ENCODE data around the gene VAC14. TPM values are rescaled to one million over a fixed set of nuclear protein-coding genes. Genes with fewer than 3 reads are reported as not detected.

The VAC14 gene
- total and polyA plus RNA-seq, 5 donors from 2014 or later = 27.0 to 38.8 (median 30.1) TPM

GRCh38 chr16:70767377-70768202, 33.4 kb downstream of the VAC14 start:
- H3K4me1 Mint-ChIP-seq = no peaks in the 10 kb centered on the region
- ATAC-seq (ENCODE audit: low read depth in 2 of 2) (no peak), DNase-seq (no peak)
- no peaks in the 10 kb centered on the region for H3K27me3 Mint-ChIP-seq
- H3K27ac Mint-ChIP-seq = peak overlapping the region in 1 of 3 donors; percentile 46
- Histone ChIP-seq H3K27ac (ENCODE audit: insufficient read depth, low read length, poor library complexity, severe bottlenecking) (no peak overlapping the region), H3K4me3 (ENCODE audit: low read depth, low read length) (no peak overlapping the region), H3K27me3 (ENCODE audit: control insufficient read depth, insufficient read depth, low read length) (no peaks in the 10 kb centered on the region), H3K36me3 (ENCODE audit: control insufficient read depth, insufficient read depth, low read length) (peaks cover 46% of the 10 kb centered on the region), H3K4me1 (ENCODE audit: control insufficient read depth, insufficient read depth, low read length, poor library complexity, severe bottlenecking) (no peaks in the 10 kb centered on the region), H3K9me3 (ENCODE audit: control insufficient read depth in 2 of 2, low read length in 2 of 2) (no peaks in the 10 kb centered on the region)
- peaks cover 40% of the 10 kb centered on the region for H3K36me3 Mint-ChIP-seq
- H3K4me3 Mint-ChIP-seq = no peak overlapping the region
- H3K9me3 Mint-ChIP-seq = no peaks in the 10 kb centered on the region

GRCh38 chr16:70766658-70767057, 34.3 kb downstream of the VAC14 start:
- no peaks in the 10 kb centered on the region for H3K27me3 Mint-ChIP-seq
- H3K36me3 Mint-ChIP-seq = peaks cover 37% of the 10 kb centered on the region
- no peak overlapping the region for H3K4me3 Mint-ChIP-seq
- Histone ChIP-seq H3K9me3 (ENCODE audit: control insufficient read depth in 2 of 2, low read length in 2 of 2) (no peaks in the 10 kb centered on the region), H3K27me3 (ENCODE audit: control insufficient read depth, insufficient read depth, low read length) (no peaks in the 10 kb centered on the region), H3K4me3 (ENCODE audit: low read depth, low read length) (no peak overlapping the region), H3K27ac (ENCODE audit: insufficient read depth, low read length, poor library complexity, severe bottlenecking) (no peak overlapping the region), H3K36me3 (ENCODE audit: control insufficient read depth, insufficient read depth, low read length) (peaks cover 42% of the 10 kb centered on the region), H3K4me1 (ENCODE audit: control insufficient read depth, insufficient read depth, low read length, poor library complexity, severe bottlenecking) (no peaks in the 10 kb centered on the region)
- DNase-seq (no peak), ATAC-seq (ENCODE audit: low read depth in 2 of 2) (no peak)
- H3K9me3 Mint-ChIP-seq = no peaks in the 10 kb centered on the region
- H3K27ac Mint-ChIP-seq = no peak overlapping the region
- no peaks in the 10 kb centered on the region for H3K4me1 Mint-ChIP-seq

- Histone ChIP-seq H3K36me3 (ENCODE audit: control insufficient read depth, insufficient read depth, low read length) (peaks cover 45% of the 10 kb centered on the region), H3K4me1 (ENCODE audit: control insufficient read depth, insufficient read depth, low read length, poor library complexity, severe bottlenecking) (no peaks in the 10 kb centered on the region), H3K27ac (ENCODE audit: insufficient read depth, low read length, poor library complexity, severe bottlenecking) (no peak overlapping the region), H3K4me3 (ENCODE audit: low read depth, low read length) (no peak overlapping the region), H3K27me3 (ENCODE audit: control insufficient read depth, insufficient read depth, low read length) (no peaks in the 10 kb centered on the region), H3K9me3 (ENCODE audit: control insufficient read depth in 2 of 2, low read length in 2 of 2) (no peaks in the 10 kb centered on the region)
- H3K27me3 Mint-ChIP-seq = no peaks in the 10 kb centered on the region
- H3K27ac Mint-ChIP-seq = no peak overlapping the region
- ATAC-seq (ENCODE audit: low read depth in 2 of 2) (no peak), DNase-seq (no peak)
- no peaks in the 10 kb centered on the region for H3K4me1 Mint-ChIP-seq
- H3K4me3 Mint-ChIP-seq = no peak overlapping the region
- peaks cover 40% of the 10 kb centered on the region for H3K36me3 Mint-ChIP-seq
- H3K9me3 Mint-ChIP-seq = no peaks in the 10 kb centered on the region
These were observed 34.8 kb downstream of the VAC14 start for GRCh38 chr16:70766176-70766575.

GRCh38 chr16:70765491-70765890, 35.5 kb downstream of the VAC14 start:
- DNase-seq = no peak
- no peak for ATAC-seq (ENCODE audit: low read depth in 2 of 2)
- Histone ChIP-seq H3K4me3 (ENCODE audit: low read depth, low read length) (no peak overlapping the region), H3K9me3 (ENCODE audit: control insufficient read depth in 2 of 2, low read length in 2 of 2) (no peaks in the 10 kb centered on the region), H3K27ac (ENCODE audit: insufficient read depth, low read length, poor library complexity, severe bottlenecking) (no peak overlapping the region), H3K4me1 (ENCODE audit: control insufficient read depth, insufficient read depth, low read length, poor library complexity, severe bottlenecking) (no peaks in the 10 kb centered on the region), H3K27me3 (ENCODE audit: control insufficient read depth, insufficient read depth, low read length) (no peaks in the 10 kb centered on the region), H3K36me3 (ENCODE audit: control insufficient read depth, insufficient read depth, low read length) (peaks cover 44% of the 10 kb centered on the region)
- no peaks in the 10 kb centered on the region for H3K9me3 Mint-ChIP-seq
- no peaks in the 10 kb centered on the region for H3K27me3 Mint-ChIP-seq
- peaks cover 39% of the 10 kb centered on the region for H3K36me3 Mint-ChIP-seq
- no peak overlapping the region for H3K27ac Mint-ChIP-seq
- no peaks in the 10 kb centered on the region for H3K4me1 Mint-ChIP-seq
- no peak overlapping the region for H3K4me3 Mint-ChIP-seq

GRCh38 chr16:70764632-70765031, 36.3 kb downstream of the VAC14 start:
- H3K9me3 Mint-ChIP-seq = no peaks in the 10 kb centered on the region
- Histone ChIP-seq H3K27me3 (ENCODE audit: control insufficient read depth, insufficient read depth, low read length) (no peaks in the 10 kb centered on the region), H3K27ac (ENCODE audit: insufficient read depth, low read length, poor library complexity, severe bottlenecking) (no peak overlapping the region), H3K36me3 (ENCODE audit: control insufficient read depth, insufficient read depth, low read length) (peaks cover 45% of the 10 kb centered on the region), H3K4me3 (ENCODE audit: low read depth, low read length) (no peak overlapping the region), H3K4me1 (ENCODE audit: control insufficient read depth, insufficient read depth, low read length, poor library complexity, severe bottlenecking) (no peaks in the 10 kb centered on the region), H3K9me3 (ENCODE audit: control insufficient read depth in 2 of 2, low read length in 2 of 2) (no peaks in the 10 kb centered on the region)
- no peaks in the 10 kb centered on the region for H3K27me3 Mint-ChIP-seq
- no peak for DNase-seq
- ATAC-seq (ENCODE audit: low read depth in 2 of 2) = no peak
- peaks cover 40% of the 10 kb centered on the region for H3K36me3 Mint-ChIP-seq
- no peak overlapping the region for H3K4me3 Mint-ChIP-seq
- peaks cover 0 to under 1% (median 0%) of the 10 kb centered on the region in 4 donors for H3K4me1 Mint-ChIP-seq
- H3K27ac Mint-ChIP-seq = no peak overlapping the region

GRCh38 chr16:70760221-70760620, 40.7 kb downstream of the VAC14 start:
- Mint-ChIP-seq H3K27ac (no peak overlapping the region), H3K36me3 (peaks cover 33% of the 10 kb centered on the region), H3K27me3 (no peaks in the 10 kb centered on the region), H3K4me1 (peaks cover 0 to 2% (median 0%) of the 10 kb centered on the region in 4 donors), H3K9me3 (no peaks in the 10 kb centered on the region), H3K4me3 (no peak overlapping the region)
- H3K27me3 ChIP-seq (ENCODE audit: control insufficient read depth, insufficient read depth, low read length) = no peaks in the 10 kb centered on the region
- no peaks in the 10 kb centered on the region for H3K4me1 ChIP-seq (ENCODE audit: control insufficient read depth, insufficient read depth, low read length, poor library complexity, severe bottlenecking)
- DNase-seq (no peak), ATAC-seq (ENCODE audit: low read depth in 2 of 2) (no peak)
- H3K36me3 ChIP-seq (ENCODE audit: control insufficient read depth, insufficient read depth, low read length) = peaks cover 40% of the 10 kb centered on the region
- H3K27ac ChIP-seq (ENCODE audit: insufficient read depth, low read length, poor library complexity, severe bottlenecking) = no peak overlapping the region
- no peaks in the 10 kb centered on the region for H3K9me3 ChIP-seq (ENCODE audit: control insufficient read depth in 2 of 2, low read length in 2 of 2)
- H3K4me3 ChIP-seq (ENCODE audit: low read depth, low read length) = no peak overlapping the region

- H3K27ac ChIP-seq (ENCODE audit: insufficient read depth, low read length, poor library complexity, severe bottlenecking) = no peak overlapping the region
- H3K27ac Mint-ChIP-seq = peak overlapping the region in 2 of 3 donors; percentile 52 to 80
- H3K27me3 Mint-ChIP-seq = no peaks in the 10 kb centered on the region
- ATAC-seq (ENCODE audit: low read depth in 2 of 2) (no peak), DNase-seq (no peak)
- H3K36me3 ChIP-seq (ENCODE audit: control insufficient read depth, insufficient read depth, low read length) = peaks cover 40% of the 10 kb centered on the region
- no peaks in the 10 kb centered on the region for H3K9me3 Mint-ChIP-seq
- no peaks in the 10 kb centered on the region for H3K27me3 ChIP-seq (ENCODE audit: control insufficient read depth, insufficient read depth, low read length)
- H3K4me3 Mint-ChIP-seq = no peak overlapping the region
- H3K36me3 Mint-ChIP-seq = peaks cover 31% of the 10 kb centered on the region
- H3K4me1 ChIP-seq (ENCODE audit: control insufficient read depth, insufficient read depth, low read length, poor library complexity, severe bottlenecking) = no peaks in the 10 kb centered on the region
- peaks cover 0 to 2% (median 0%) of the 10 kb centered on the region in 4 donors for H3K4me1 Mint-ChIP-seq
- H3K4me3 ChIP-seq (ENCODE audit: low read depth, low read length) = no peak overlapping the region
- H3K9me3 ChIP-seq (ENCODE audit: control insufficient read depth in 2 of 2, low read length in 2 of 2) = no peaks in the 10 kb centered on the region
These were observed 41.3 kb downstream of the VAC14 start for GRCh38 chr16:70759666-70760065.

GRCh38 chr16:70758786-70759185, 42.2 kb downstream of the VAC14 start:
- Histone ChIP-seq H3K4me1 (ENCODE audit: control insufficient read depth, insufficient read depth, low read length, poor library complexity, severe bottlenecking) (no peaks in the 10 kb centered on the region), H3K27ac (ENCODE audit: insufficient read depth, low read length, poor library complexity, severe bottlenecking) (no peak overlapping the region), H3K4me3 (ENCODE audit: low read depth, low read length) (no peak overlapping the region), H3K9me3 (ENCODE audit: control insufficient read depth in 2 of 2, low read length in 2 of 2) (no peaks in the 10 kb centered on the region), H3K27me3 (ENCODE audit: control insufficient read depth, insufficient read depth, low read length) (no peaks in the 10 kb centered on the region), H3K36me3 (ENCODE audit: control insufficient read depth, insufficient read depth, low read length) (peaks cover 40% of the 10 kb centered on the region)
- no peak for ATAC-seq (ENCODE audit: low read depth in 2 of 2)
- no peaks in the 10 kb centered on the region for H3K9me3 Mint-ChIP-seq
- peak overlapping the region in 1 of 3 donors; percentile 90 for H3K27ac Mint-ChIP-seq
- H3K4me3 Mint-ChIP-seq = no peak overlapping the region
- no peaks in the 10 kb centered on the region for H3K27me3 Mint-ChIP-seq
- H3K36me3 Mint-ChIP-seq = peaks cover 23% of the 10 kb centered on the region
- DNase-seq = no peak
- peaks cover 0 to 2% (median 0%) of the 10 kb centered on the region in 4 donors for H3K4me1 Mint-ChIP-seq
